ENCODE data around the gene EMX2.
"Not testable (repeated sequence)": the region's sequence is repeated elsewhere in the genome, so short reads cannot be mapped to it uniquely, and the experiment has no call there.

Gene EMX2

DNA sequence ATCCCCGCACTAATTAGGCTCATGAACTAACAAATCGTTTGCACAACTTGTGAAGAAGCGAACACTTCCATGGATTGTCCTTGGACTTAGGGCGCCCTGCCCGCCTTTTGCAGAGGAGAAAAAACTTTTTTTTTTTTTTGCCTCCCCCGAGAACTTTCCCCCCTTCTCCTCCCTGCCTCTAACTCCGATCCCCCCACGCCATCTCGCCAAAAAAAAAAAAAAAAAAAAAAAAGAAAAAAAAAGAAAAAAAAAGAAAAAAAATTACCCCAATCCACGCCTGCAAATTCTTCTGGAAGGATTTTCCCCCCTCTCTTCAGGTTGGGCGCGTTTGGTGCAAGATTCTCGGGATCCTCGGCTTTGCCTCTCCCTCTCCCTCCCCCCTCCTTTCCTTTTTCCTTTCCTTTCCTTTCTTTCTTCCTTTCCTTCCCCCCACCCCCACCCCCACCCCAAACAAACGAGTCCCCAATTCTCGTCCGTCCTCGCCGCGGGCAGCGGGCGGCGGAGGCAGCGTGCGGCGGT lies at the start of gene EMX2:
TSS of gene EMX2 (plus strand) at position 41 of the 519 bp plus-strand sequence. CDS start 522 bp downstream, outside the sequence.
- peak in 1 of 42 donors; percentile 20 for DNase-seq
- intact Hi-C loops (cut with DNase I) = no loop called here

DNA sequence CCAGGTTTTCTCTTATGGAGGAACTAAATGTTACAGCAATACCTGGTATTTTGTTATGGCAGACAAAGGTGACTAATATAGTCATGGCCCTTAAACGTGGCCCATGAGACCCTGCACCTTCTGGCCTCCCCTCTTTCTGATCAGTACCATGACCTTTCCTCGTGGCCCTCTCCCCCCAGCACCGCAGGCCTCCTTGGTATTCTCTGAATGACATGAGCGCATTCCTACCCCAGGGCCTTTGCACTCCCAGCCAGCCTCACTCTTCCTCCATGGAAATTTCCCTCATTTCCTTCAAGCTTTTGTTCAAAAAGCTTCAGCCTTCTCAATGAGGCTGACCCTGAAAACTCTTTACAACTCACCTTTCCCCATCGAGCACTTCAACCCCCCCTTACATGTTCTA lies 46.5 kb upstream of the EMX2 start:
- intact Hi-C loops (cut with DNase I) = loop anchor here (5.0 kb wide), 1 partner anchor 746 kb away; no protein-coding TSS in a partner anchor
- no peak for DNase-seq

DNA sequence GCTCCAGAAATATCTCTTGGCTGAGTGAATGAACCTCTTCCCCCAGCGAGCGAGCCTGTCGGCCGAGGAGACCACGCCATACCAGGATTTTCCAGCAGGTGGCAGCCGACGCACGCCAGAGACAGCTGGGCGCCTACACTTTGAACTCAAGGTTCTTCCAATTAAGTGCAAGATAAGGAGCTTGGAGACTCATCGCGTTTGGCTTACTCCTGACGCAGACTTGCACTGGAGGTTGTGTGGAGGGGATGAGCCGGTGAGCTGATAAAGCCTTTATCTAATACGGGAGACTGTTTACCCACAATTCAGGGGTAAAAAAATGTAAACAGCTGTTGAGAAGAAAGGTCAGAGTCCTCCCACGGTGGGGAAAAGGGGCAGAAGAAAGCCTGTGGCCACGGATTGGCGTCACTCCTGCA lies 45.9 kb upstream of the EMX2 start:
- intact Hi-C loops (cut with DNase I) = loop anchor here (5.0 kb wide), 1 partner anchor 746 kb away; no protein-coding TSS in a partner anchor
- DNase-seq = peak; percentile 61 to 90 (median 79)

DNA sequence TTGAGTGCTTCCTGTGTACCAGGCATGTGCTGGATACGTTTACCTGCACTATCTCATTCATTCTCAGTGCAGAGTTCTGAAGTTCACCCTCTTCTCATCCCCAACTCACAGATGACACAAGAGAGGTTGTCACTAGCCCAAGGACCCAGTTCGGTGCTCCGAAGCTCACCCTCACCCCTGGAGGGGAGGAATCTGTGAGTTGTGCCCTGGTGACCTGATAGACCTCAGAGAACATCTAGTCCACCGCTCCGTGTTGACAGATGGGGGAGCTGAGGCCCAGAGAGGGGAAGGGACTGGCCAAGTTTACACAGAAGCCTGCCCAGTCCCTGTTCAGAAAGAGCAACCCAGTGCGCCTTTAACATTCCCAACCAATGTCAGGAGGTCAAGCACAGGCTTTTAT lies 44.8 kb upstream of the EMX2 start:
- DNase-seq = no peak
- intact Hi-C loops (cut with DNase I) = loop anchor here (5.0 kb wide), 1 partner anchor 745 kb away; no protein-coding TSS in a partner anchor

DNA sequence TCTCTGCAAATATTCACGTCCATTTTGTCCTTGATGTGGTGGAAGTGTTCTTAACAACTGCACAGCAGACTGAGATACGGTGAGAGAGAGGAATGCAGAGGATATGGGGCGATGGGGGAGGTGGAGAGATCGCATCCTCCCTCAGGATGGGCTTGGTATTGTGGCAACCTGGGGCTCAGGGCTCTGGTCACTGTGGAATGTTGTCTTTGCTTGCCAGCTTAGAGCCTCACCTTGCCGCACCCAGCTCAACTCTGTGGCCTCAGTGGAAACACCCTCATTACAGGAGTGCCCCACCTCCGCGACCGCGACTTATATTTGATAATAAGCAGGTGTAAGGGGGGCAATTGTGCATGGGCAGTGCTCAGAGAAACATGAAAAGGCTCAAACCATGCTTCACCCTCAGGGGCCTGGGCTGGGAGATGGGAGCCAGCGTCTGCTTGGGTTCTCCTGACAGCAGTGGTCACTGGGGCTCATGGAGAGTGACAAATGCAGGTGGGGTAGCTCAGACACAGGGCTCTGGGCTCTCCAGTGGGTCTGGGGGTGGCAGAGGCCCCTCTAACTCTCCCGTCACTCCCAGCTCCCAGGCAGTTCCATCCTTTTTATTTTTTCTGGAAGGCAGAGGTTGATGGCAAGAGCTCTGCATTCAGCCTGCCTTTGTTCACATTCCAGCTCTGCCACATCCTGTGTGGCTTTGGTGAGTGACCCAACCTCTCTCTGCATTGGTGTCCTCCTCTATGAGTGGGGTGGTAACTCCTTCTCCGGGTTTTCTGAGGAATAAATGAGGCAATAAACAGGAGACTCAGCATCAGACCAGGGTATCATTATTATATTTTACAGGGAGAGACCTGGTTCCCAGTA lies 43.1 kb upstream of the EMX2 start:
- DNase-seq = peak in 1 of 42 donors; percentile 39
- intact Hi-C loops (cut with DNase I) = loop anchor here (5.0 kb wide), 1 partner anchor 743 kb away; no protein-coding TSS in a partner anchor

DNA sequence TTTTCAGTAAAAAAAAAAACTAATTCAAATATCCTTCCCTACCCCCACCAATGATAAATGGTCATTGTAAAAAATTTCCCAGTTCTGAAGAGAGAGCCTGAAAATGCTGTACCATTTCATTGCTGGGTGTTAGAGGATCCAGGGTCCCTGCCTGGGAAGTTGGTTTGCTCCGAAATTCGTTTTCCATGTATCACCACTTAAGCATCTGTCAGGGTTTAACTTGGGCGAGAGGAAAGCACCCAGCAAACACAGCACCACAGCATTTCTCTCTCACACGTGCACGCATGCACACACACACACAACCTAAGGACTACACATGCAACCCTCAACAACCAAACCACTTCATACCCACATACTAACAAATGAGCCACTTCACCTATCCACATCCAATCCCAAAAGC lies 42.1 kb upstream of the EMX2 start:
- intact Hi-C loops (cut with DNase I) = no loop called here
- DNase-seq = peak in 1 of 42 donors; percentile 2

DNA sequence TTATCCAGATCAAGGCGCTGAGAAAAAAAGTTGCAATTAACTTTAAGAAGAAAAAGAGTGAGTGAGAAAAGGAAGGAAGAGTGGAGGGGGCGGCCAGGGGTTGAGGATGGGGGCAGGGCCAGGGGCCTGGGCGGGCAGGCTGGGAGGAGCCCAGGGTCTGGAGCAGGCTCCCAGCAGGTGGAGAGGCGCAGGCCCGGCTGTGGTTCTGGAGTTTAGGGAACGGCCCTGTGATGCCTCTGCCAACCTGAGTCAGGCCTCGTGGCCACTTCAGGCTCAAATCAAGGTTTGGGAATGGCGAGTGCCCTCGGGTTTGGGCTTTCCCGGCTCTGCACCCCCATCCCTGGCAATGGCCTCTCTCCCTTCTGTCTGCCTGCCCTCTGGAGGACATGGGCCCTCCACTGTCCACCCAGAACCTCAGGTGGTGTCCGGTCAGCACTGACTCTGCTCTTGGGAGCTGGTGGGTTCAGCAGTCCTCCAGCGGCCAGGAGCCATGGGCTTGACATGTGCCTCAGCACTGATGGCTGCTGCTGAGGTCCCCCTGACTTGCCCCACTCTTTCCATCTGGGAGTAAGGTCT lies 41.0 kb upstream of the EMX2 start:
- intact Hi-C loops (cut with DNase I) = no loop called here
- peak in 1 of 42 donors; percentile 22 for DNase-seq

DNA sequence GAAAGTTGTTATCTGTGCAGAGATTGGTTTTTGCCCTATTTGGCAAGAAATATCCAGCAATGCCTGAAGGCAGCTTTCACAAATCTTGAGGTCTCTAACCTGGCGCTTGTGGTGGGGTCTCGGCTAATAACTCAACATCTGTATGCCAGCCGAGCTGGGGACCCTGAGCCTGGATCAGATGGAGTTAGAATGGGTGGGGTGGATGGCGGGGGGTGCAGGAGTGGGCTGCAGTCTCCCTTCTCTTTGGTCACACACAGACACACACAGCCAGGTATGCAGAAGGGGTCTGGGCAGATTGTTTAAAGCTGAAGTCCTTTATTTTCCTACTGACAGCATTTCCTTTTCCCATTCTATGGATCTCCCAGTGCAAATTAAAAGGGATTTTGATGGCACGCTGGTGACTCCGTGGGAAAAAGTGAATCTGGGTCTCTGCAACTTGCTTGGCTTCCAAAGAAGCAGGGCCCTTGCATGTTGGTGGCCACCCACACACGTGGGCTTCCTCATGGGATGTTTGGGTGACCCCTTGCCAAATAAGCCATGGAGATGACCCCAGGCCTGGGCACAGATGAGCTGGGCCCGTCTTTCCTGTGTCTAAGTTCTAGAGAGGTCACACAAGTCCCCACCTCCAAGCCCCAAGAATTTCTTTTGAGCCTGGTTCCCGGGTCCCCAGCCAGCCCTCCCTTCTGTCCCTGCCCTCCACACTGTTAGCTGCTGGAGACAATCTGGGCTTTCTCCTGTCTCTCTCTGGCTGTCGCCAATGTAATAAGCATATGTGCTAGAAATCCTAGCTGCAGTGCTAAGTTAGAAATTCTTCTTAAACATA lies 39.9 kb upstream of the EMX2 start:
- intact Hi-C loops (cut with DNase I) = no loop called here
- DNase-seq = peak in 3 of 42 donors; percentile 14 to 34 (median 27)

DNA sequence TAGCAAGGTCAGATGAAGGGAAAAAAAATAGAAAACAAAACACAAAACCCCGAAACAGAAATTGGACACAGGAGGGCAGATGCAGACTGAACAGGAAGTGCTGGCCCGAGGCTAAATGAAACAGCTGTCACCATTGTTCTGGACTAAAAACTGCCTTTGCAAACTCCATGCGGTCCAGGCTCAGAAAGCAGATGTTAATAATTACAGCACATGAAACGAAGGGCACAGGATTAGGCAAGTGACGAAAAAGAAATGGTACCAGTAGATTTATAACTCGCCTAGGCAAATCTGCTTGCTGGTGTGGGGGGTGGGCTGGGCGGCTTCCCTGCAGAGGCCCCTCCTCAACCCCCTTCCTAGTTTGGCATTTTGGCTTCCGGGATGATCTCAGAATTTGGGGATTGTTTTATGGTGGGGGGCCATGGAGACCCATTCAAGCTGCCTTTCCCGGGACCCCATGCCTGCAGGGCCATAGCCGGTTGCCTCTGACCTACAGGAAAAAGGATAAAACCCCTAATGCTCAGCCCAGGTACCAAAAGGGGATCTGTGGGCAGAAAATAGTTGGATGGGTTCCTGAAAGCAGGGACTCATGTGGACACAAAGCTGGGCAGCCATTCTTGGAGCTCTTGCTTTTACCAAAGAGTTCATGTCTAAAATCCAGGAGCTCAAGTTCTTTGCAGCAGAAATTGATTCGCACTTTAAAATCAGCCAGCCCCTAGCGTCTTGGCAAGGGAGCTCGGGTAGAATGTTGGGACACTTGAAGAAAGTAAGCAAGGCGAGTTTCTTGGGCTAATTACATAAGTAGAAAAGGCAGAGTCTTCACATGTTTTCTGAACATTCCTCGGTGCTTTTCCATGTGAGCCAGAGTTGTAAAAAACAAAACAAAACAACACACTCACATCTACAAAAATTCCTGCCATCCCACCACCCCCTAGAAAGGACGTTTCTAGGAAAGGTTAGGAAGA lies 39.0 kb upstream of the EMX2 start:
- intact Hi-C loops (cut with DNase I) = no loop called here
- DNase-seq = peak in 3 of 42 donors; percentile 20 to 25 (median 25)

DNA sequence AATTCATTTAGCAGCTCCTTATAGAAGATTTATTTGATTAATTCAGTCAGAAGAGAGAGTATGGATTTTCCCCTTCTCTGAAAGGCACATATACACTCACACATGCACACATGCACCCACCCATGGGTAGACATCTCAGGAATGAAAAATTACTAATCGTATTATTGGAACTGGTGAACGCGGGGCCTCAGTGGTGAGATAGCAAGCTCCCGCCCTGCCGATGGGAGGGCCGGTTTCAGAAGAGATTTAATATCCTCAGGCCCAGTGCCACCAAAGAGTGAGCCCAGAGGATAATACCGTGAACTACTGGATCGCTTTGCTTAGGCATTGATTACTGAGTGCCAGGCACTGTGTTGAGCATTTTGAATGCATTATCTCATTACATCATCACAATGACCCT lies 38.0 kb upstream of the EMX2 start:
- intact Hi-C loops (cut with DNase I) = no loop called here
- no peak for DNase-seq

DNA sequence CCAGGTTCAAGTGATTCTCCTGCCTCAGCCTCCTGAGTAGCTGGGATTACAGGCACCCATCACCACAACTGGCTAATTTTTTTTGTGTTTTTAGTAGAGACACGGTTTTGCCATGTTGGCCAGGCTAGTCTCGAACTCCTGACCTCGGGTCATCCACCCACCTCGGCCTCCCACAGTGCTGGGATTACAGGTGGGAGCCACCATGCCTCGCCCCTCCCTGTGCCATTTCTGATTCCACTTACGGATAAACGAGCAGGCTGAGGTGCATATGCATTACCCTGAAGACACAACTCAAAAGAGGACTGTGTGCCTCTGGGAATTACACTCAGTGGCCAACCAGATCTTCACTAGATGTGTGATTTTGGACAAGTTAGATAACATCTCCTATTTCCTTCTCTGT lies 35.5 kb upstream of the EMX2 start:
- intact Hi-C loops (cut with DNase I) = not testable (repeated sequence)
- DNase-seq = peak in 1 of 42 donors; percentile 9

DNA sequence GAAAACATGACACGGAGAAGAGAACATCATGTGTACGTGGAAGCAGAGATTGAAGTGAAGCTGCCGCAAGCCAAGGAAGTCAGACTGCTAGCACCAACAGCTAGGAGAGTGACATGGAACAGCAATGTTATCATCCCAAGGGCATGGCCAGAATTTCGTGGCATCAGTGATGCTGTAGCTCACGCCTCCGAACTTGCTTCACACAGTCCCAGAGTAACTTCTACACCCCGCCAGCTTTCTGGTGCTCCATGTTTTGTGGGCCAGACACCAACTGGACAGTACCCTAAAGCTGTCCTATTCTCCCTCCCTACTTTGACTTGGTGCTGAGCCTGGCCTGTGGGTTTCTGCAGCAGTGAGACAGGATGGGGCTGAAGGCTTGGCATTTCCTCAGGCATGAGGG lies 33.0 kb upstream of the EMX2 start:
- peak in 1 of 42 donors; percentile 11 for DNase-seq
- intact Hi-C loops (cut with DNase I) = no loop called here

DNA sequence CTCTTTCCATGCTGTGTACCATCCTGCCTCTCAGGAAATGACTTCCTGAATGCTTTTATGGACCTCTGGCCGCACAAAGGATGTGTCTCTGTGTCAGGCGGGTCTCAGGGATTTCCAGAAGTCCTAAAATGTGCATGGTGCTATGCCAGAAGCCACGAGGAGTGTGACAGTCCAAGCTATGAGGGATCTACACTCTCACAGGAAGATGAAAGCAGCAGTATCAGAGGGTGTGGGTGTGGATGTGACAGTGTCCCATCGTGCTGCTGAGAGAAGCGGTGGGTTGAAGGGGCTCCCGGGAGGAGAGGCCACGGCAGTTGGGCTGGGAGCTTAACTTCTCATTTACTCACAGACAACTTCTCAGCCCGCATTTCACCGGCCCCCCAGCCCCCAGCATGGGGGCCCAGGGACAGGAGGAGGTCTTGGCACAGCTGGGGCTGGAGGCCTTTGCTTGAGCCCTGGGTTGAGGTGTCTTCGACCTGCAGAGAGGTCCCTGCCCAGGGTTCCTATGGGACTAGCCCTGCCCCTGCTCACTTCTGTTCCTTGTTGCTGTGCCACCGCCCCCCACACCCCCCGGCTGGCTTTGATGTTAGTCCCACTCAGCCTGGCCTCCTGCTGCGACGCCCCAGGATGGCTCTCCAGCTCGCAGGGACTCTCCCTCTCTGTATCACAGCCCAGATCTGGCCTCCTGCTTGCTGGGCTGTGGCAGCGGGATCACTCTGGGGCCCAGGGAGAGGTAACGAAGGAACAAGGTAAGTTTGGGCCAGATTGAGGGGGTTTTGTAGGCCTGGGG lies 30.8 kb upstream of the EMX2 start:
- intact Hi-C loops (cut with DNase I) = no loop called here

DNA sequence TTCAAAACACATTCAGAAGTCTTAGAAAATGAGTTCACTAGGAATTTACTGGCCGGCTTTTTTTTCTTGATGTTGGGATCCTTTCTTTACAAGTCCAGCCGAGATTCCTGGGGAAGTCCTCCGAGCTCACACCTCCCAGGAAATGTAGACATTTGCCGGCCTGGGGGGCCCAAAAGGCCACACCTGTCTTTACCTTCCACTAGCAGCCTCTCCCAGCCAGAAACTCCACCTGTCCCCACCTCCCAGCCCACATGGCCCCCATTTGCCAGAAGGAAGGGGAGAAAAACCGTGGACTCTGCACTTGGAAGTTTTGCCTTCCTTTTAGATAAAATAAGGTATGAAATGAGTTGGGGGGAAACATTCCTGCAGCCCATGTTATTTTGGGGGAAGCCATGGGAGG lies 27.6 kb upstream of the EMX2 start:
- peak in 2 of 42 donors; percentile 8 to 32 for DNase-seq
- intact Hi-C loops (cut with DNase I) = no loop called here

More for the DNA sequence above, 30.8 kb upstream of the EMX2 start:
- DNase-seq = peak in 1 of 42 donors; percentile 17

DNA sequence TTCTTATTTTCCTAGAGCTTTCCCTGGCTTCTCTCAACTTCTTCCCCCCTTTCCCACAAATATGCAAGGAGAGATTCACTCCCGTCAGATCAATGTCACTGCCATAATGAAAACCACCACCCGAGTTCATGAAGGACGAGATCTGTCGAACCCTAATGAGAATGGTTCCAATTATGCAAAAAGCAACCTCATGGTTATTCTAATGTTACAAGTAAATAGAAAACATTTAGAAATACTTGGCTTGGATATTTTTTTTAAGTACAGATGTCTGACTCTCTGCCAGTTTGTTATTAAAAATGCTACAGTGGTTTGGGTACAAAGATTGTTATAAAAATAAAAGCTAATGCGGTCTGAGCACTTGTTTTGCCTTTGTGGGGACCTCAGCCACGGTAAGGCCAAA lies 25.9 kb upstream of the EMX2 start:
- peak in 2 of 42 donors; percentile 4 to 6 for DNase-seq
- intact Hi-C loops (cut with DNase I) = no loop called here

DNA sequence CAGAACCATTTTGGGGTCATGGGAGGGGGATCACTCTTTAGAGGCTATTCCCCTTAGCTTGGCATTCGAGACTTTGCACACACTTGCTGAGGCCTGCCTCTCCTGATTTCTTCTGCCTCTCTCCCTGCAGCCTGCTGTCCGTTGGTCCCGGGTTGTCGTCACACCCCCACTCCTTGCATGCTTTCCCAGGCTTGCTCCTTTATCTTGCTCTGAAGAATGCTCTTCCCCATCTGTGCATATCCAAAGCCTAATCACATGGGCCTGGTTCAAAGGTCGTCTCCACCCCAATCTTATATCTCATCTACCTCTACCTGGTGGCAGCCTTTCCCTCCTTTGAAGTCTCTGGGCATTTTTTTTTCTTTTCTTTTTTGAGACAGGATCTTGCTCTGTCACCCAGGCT lies 24.3 kb upstream of the EMX2 start:
- DNase-seq = peak in 2 of 42 donors; percentile 5 to 25
- intact Hi-C loops (cut with DNase I) = no loop called here

DNA sequence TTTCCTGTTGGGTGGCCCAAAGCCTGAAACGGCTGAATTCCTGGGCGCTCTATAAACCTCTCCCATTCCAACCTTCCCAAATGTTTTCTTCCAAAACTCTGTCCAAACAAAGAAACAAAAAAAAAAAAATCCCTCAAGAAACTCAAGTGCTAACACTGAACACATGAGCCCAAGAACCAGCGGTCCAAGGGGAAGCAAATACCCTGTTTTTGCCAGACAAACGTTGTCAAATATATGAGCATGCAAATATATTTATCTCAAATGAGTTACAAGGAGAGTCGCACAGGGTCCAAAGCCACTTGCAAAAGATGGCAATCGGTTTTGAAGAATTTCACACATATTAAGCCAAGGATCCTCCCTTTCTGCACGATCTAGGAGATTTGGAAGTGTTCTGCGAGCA lies 23.3 kb upstream of the EMX2 start:
- intact Hi-C loops (cut with DNase I) = no loop called here
- DNase-seq = peak in 1 of 42 donors; percentile 12

Measured in head of caudate nucleus (tissue), 42 donors.